ENCODE data around the gene PLAAT4. TPM values are rescaled to one million over a fixed set of nuclear protein-coding genes. Genes with fewer than 3 reads are reported as not detected.
"Not testable (repeated sequence)": the region's sequence is repeated elsewhere in the genome, so short reads cannot be mapped to it uniquely, and the experiment has no call there.

The PLAAT4 gene
- total RNA-seq, 1 experiment from 2014 or later: 157 TPM

DNA sequence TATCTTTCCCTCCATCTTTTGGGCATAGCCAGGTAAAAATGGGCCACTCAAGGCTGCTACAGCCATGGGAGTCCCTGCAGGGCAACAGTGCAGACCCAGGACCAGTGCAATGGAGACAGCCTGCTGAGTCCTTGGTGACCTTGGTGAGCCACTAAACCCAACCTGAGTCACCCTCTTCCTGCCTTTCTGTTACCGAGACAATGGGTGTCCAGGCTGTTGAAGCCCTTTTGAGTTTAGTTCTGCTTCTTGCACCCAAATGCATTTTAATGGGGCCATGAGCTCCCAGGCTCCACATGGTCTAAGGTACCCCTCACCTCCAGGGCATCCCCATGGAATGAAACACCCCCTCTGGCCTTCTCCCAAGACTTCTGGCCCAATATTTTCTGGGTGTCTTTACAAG is 874 bp upstream of the PLAAT4 start:
- intact Hi-C loops (cut with micrococcal nuclease; ENCODE audit: unreplicated experiment): no loop called here
- H3K27me3 Mint-ChIP-seq (ENCODE audit: unreplicated experiment): no peaks in the 10 kb centered on the region
- TF ChIP-seq, protein P1, sequence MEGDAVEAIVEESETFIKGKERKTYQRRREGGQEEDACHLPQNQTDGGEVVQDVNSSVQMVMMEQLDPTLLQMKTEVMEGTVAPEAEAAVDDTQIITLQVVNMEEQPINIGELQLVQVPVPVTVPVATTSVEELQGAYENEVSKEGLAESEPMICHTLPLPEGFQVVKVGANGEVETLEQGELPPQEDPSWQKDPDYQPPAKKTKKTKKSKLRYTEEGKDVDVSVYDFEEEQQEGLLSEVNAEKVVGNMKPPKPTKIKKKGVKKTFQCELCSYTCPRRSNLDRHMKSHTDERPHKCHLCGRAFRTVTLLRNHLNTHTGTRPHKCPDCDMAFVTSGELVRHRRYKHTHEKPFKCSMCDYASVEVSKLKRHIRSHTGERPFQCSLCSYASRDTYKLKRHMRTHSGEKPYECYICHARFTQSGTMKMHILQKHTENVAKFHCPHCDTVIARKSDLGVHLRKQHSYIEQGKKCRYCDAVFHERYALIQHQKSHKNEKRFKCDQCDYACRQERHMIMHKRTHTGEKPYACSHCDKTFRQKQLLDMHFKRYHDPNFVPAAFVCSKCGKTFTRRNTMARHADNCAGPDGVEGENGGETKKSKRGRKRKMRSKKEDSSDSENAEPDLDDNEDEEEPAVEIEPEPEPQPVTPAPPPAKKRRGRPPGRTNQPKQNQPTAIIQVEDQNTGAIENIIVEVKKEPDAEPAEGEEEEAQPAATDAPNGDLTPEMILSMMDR (IDR thresholded peaks at IDR 0.05; ENCODE audit: unreplicated experiment): no peak
- no peak for DNase-seq
- no TSS peak for BruUV-seq (replicated peaks)
- CTCF ChIA-PET: interaction anchor here (1.3 to 2.2 kb wide), 3 partner anchors 15 to 57 kb away, joined by 3 to 5 read pairs (median 5); no protein-coding TSS in a partner anchor
- H3K9me3 Mint-ChIP-seq (ENCODE audit: low read depth, unreplicated experiment): no peaks in the 10 kb centered on the region
- H3K4me3 Mint-ChIP-seq (ENCODE audit: low read depth, unreplicated experiment): peak overlapping the region; percentile 71
- H3K36me3 Mint-ChIP-seq (ENCODE audit: insufficient read depth, unreplicated experiment): peaks cover 34% of the 10 kb centered on the region
- H3K4me1 Mint-ChIP-seq (ENCODE audit: low read depth, unreplicated experiment): peaks cover 51% of the 10 kb centered on the region
- H3K27ac Mint-ChIP-seq (ENCODE audit: unreplicated experiment): peak overlapping the region; percentile 37

- peaks cover 26% of the 10 kb centered on the region for H3K36me3 Mint-ChIP-seq (ENCODE audit: insufficient read depth, unreplicated experiment)
- H3K4me3 Mint-ChIP-seq (ENCODE audit: low read depth, unreplicated experiment): peak overlapping the region; percentile 71
- intact Hi-C loops (cut with micrococcal nuclease; ENCODE audit: unreplicated experiment): no loop called here
- TF ChIP-seq, protein P1 (IDR thresholded peaks at IDR 0.05; ENCODE audit: unreplicated experiment): no peak
- no peaks in the 10 kb centered on the region for H3K9me3 Mint-ChIP-seq (ENCODE audit: low read depth, unreplicated experiment)
- peak overlapping the region; percentile 37 for H3K27ac Mint-ChIP-seq (ENCODE audit: unreplicated experiment)
- CTCF ChIA-PET: interaction anchor here (0.6 to 2.2 kb wide), 7 partner anchors 14 to 316 kb away, joined by 3 to 8 read pairs (median 5); no protein-coding TSS in a partner anchor
- H3K27me3 Mint-ChIP-seq (ENCODE audit: unreplicated experiment): no peaks in the 10 kb centered on the region
- DNase-seq: no peak
- peaks cover 36% of the 10 kb centered on the region for H3K4me1 Mint-ChIP-seq (ENCODE audit: low read depth, unreplicated experiment)
- BruUV-seq (replicated peaks): no TSS peak
These were observed 889 bp downstream of the PLAAT4 start for GRCh38 chr11:63537293-63538101.

GRCh38 chr11:63542506-63542905 is 5.9 kb downstream of the PLAAT4 start:
- CTCF ChIA-PET; H3K4me3 Mint-ChIP-seq (ENCODE audit: low read depth, unreplicated experiment); H3K27me3 Mint-ChIP-seq (ENCODE audit: unreplicated experiment); H3K4me1 Mint-ChIP-seq (ENCODE audit: low read depth, unreplicated experiment); H3K27ac Mint-ChIP-seq (ENCODE audit: unreplicated experiment); BruUV-seq (replicated peaks); intact Hi-C loops (cut with micrococcal nuclease; ENCODE audit: unreplicated experiment); DNase-seq; H3K9me3 Mint-ChIP-seq (ENCODE audit: low read depth, unreplicated experiment): not testable (repeated sequence)
- H3K36me3 Mint-ChIP-seq (ENCODE audit: insufficient read depth, unreplicated experiment): peaks cover 10% of the 10 kb centered on the region

DNA sequence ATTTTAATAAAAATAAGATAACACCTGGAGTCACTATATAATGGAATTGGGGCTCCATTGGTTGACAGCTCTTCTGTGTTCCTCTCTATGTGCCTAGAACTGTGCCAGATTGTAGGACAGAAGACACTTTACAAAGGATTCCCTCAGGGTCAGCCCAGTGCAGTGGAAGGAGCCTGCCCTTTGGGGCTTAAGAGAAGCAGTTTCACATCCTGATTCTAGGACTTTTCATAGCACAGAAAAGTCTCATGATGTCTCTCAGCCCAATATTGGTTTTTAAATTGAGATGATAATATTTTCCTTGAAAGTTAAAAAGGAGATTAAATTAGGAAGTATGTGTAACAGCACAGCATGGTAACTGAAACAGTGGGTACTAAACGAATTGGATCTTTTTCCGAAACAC is 7.1 kb downstream of the PLAAT4 start:
- Mint-ChIP-seq H3K27me3 (ENCODE audit: unreplicated experiment) (no peaks in the 10 kb centered on the region), H3K4me3 (ENCODE audit: low read depth, unreplicated experiment) (no peak overlapping the region), H3K9me3 (ENCODE audit: low read depth, unreplicated experiment) (no peaks in the 10 kb centered on the region), H3K36me3 (ENCODE audit: insufficient read depth, unreplicated experiment) (peaks cover 2% of the 10 kb centered on the region), H3K27ac (ENCODE audit: unreplicated experiment) (no peak overlapping the region), H3K4me1 (ENCODE audit: low read depth, unreplicated experiment) (no peaks in the 10 kb centered on the region)
- TF ChIP-seq, protein P1 (IDR thresholded peaks at IDR 0.05; ENCODE audit: unreplicated experiment): no peak
- intact Hi-C loops (cut with micrococcal nuclease; ENCODE audit: unreplicated experiment): no loop called here
- no peak for DNase-seq
- CTCF ChIA-PET: no interaction called here
- BruUV-seq (replicated peaks): no TSS peak

DNA sequence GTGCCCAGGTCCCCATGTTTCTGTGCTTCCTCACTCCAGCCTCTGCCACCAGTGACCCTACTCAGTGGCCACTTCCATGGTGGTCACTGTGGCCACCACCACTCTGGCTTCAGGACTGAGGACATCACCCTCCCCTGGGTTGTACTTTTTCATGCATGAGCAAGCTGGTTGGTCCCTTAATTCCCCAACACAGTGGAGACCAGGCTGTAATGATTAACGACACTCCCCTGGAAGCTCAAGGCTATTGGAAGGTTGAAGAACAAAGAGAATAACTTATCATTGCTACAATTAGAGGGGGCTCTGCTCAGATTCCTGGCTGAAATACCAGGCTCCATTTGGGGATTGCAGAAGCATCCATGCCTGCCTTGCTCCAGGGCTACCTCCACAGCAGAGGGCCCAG is 10.5 kb downstream of the PLAAT4 start:
- no peak overlapping the region for H3K4me3 Mint-ChIP-seq (ENCODE audit: low read depth, unreplicated experiment)
- TF ChIP-seq, protein P1 (IDR thresholded peaks at IDR 0.05; ENCODE audit: unreplicated experiment): no peak
- no peaks in the 10 kb centered on the region for H3K36me3 Mint-ChIP-seq (ENCODE audit: insufficient read depth, unreplicated experiment)
- H3K4me1 Mint-ChIP-seq (ENCODE audit: low read depth, unreplicated experiment): no peaks in the 10 kb centered on the region
- H3K27ac Mint-ChIP-seq (ENCODE audit: unreplicated experiment): peak overlapping the region; percentile 21
- CTCF ChIA-PET: no interaction called here
- no peaks in the 10 kb centered on the region for H3K9me3 Mint-ChIP-seq (ENCODE audit: low read depth, unreplicated experiment)
- intact Hi-C loops (cut with micrococcal nuclease; ENCODE audit: unreplicated experiment): no loop called here
- DNase-seq: no peak
- H3K27me3 Mint-ChIP-seq (ENCODE audit: unreplicated experiment): no peaks in the 10 kb centered on the region
- BruUV-seq (replicated peaks): no TSS peak
